CD14-positive monocyte (primary cell): ENCODE data around the gene FAM171A1. TPM values are rescaled to one million over a fixed set of nuclear protein-coding genes. Genes with fewer than 3 reads are reported as not detected.
A peak's percentile ranks its signal among the peaks of the same experiment; 100 is the strongest.

Experiments used
- DNase-seq, 3 donors: peaks; one replicate each; pipeline ENCODE4 v3.0.0-alpha.2; 2011 to 2022
- H2AFZ ChIP-seq: 2 replicates; pipeline ENCODE4 v1.6.0; 2012; ENCODE audit warnings: mild to moderate bottlenecking, low read depth, low read length, inconsistent platforms; ENCODE audit not compliant: insufficient read depth, poor library complexity, severe bottlenecking
- H3K27ac ChIP-seq, 2 donors: 1 replicate in 1 of 2; 2 replicates in 1 of 2; pipeline ENCODE4 v1.5.1; 2012 to 2013; ENCODE audit warnings: low read length in 2 of 2, control low read depth in 1 of 2, inconsistent platforms in 1 of 2, low read depth in 1 of 2, mild to moderate bottlenecking in 1 of 2
- H3K27me3 ChIP-seq, 2 donors: one replicate each; pipeline versions ENCODE4 v1.6.0 to v1.6.1; 2011 to 2013; ENCODE audit warnings: low read length in 2 of 2; ENCODE audit not compliant: control insufficient read depth in 2 of 2, insufficient read depth in 2 of 2
- H3K36me3 ChIP-seq, 2 donors: replicated peaks in 1 of 2; 1 replicate in 1 of 2; 2 replicates in 1 of 2; pipeline versions ENCODE4 v1.5.1 to v1.6.1; 2012 to 2013; ENCODE audit warnings: low read length in 2 of 2, control low read depth in 1 of 2, inconsistent platforms in 1 of 2, mild to moderate bottlenecking in 1 of 2; ENCODE audit not compliant: insufficient read depth in 2 of 2, control insufficient read depth in 1 of 2
- H3K4me1 ChIP-seq, 2 donors: 1 replicate in 1 of 2; 2 replicates in 1 of 2; pipeline versions ENCODE4 v1.5.1 to v1.6.1; 2012 to 2013; ENCODE audit warnings: low read length in 2 of 2, control low read depth in 1 of 2, inconsistent platforms in 1 of 2, mild to moderate bottlenecking in 1 of 2, moderate library complexity in 1 of 2; ENCODE audit not compliant: insufficient read depth in 2 of 2, control insufficient read depth in 1 of 2
- H3K4me2 ChIP-seq: replicated peaks from 2 replicates; pipeline ENCODE3; 2012; ENCODE audit warnings: low read length, moderate library complexity, mild to moderate bottlenecking; ENCODE audit not compliant: poor library complexity, severe bottlenecking; ENCODE audit errors: extremely low read depth
- H3K4me3 ChIP-seq, 3 experiments: fragments of 200-600 bp in 1 of 3; sonication (generic) in 1 of 3; replicated peaks in 1 of 3; 1 replicate in 2 of 3; 2 replicates in 1 of 3; pipeline ENCODE4 v1.5.1; 2011 to 2013; ENCODE audit warnings: low read length in 3 of 3, mild to moderate bottlenecking in 3 of 3, control low read depth in 2 of 3, low read depth in 2 of 3, inconsistent platforms in 1 of 3, moderate library complexity in 1 of 3
- H3K79me2 ChIP-seq: 2 replicates; pipeline ENCODE4 v1.6.0; 2012; ENCODE audit warnings: mild to moderate bottlenecking, control low read depth, inconsistent platforms, low read length, moderate library complexity; ENCODE audit not compliant: insufficient read depth
- H3K9ac ChIP-seq: 2 replicates; pipeline ENCODE4 v1.6.0; 2017; ENCODE audit warnings: low read length, mild to moderate bottlenecking; ENCODE audit not compliant: insufficient read depth, poor library complexity, severe bottlenecking
- H3K9me3 ChIP-seq, 2 donors: replicated peaks in 1 of 2; 1 replicate in 1 of 2; 2 replicates in 1 of 2; pipeline versions ENCODE4 v1.5.1 to v1.6.1; 2012 to 2013; ENCODE audit warnings: low read length in 2 of 2, control low read depth in 1 of 2; ENCODE audit not compliant: control insufficient read depth in 1 of 2, insufficient read depth in 1 of 2
- H4K20me1 ChIP-seq: 2 replicates; pipeline ENCODE4 v1.6.0; 2012; ENCODE audit warnings: mild to moderate bottlenecking, low read length, control low read depth, moderate library complexity; ENCODE audit not compliant: insufficient read depth
- H3K27ac Mint-ChIP-seq, 7 donors: one replicate each; pipeline ENCODE4 v1.8.0; 2020; ENCODE audit warnings: mild to moderate bottlenecking in 7 of 7, mixed read lengths in 7 of 7, moderate library complexity in 6 of 7, inconsistent platforms in 2 of 7
- H3K27me3 Mint-ChIP-seq, 3 donors: one replicate each; pipeline ENCODE4 v1.8.0; 2021 to 2022; ENCODE audit warnings: low read depth in 3 of 3, mild to moderate bottlenecking in 3 of 3, mixed read lengths in 3 of 3, moderate library complexity in 3 of 3, inconsistent platforms in 1 of 3
- H3K36me3 Mint-ChIP-seq, 2 donors: one replicate each; pipeline ENCODE4 v1.8.0; 2020; ENCODE audit warnings: mixed read lengths in 2 of 2, inconsistent platforms in 1 of 2, mild to moderate bottlenecking in 1 of 2
- H3K4me1 Mint-ChIP-seq: one replicate; pipeline ENCODE4 v1.8.0; 2020; ENCODE audit warnings: mild to moderate bottlenecking, mixed read lengths
- H3K4me3 Mint-ChIP-seq, 2 donors: one replicate each; pipeline ENCODE4 v1.8.0; 2020; ENCODE audit warnings: mild to moderate bottlenecking in 2 of 2, mixed read lengths in 2 of 2, moderate library complexity in 1 of 2
- H3K9me3 Mint-ChIP-seq, 7 donors: one replicate each; pipeline ENCODE4 v1.8.0; 2020 to 2022; ENCODE audit warnings: mixed read lengths in 7 of 7, mild to moderate bottlenecking in 6 of 7, moderate library complexity in 6 of 7, inconsistent platforms in 2 of 7
- CTCF ChIP-seq: fragments of 200-600 bp; IDR thresholded peaks from one replicate; pipeline ENCODE4 v1.8.0; 2022; ENCODE audit warnings: antibody characterized with exemption, mild to moderate bottlenecking
- WGBS: methylation state at CpG from one replicate; pipeline ENCODE4 v1.1.5; 2013; ENCODE audit warnings: missing lambda C conversion rate; ENCODE audit not compliant: insufficient coverage; 5-methylcytosine and 5-hydroxymethylcytosine counted together
- intact Hi-C, 2 donors: fragments of 100-400 bp; cut with micrococcal nuclease; formaldehyde crosslinking; loops; one replicate each; pipeline versions ENCODE4 v1.15.0 to v1.15.1; 2023
- polyA plus RNA-seq, 3 donors: library from polyadenylated mRNA; depleted of rRNA in 1 of 3; unstranded in 2 of 3; stranded (reverse) in 1 of 3; fragments of 300-500 nt in 2 of 3; fragments of >200 nt in 1 of 3; fragmentation: Illumina TruSeq in 2 of 3; gene quantifications; 1 replicate in 2 of 3; 2 replicates in 1 of 3; pipeline ENCODE4 v1.2.3, GENCODE V29; 2012 to 2021

FAM171A1 gene
- polyA plus RNA-seq, 3 donors = not detected

DNA sequence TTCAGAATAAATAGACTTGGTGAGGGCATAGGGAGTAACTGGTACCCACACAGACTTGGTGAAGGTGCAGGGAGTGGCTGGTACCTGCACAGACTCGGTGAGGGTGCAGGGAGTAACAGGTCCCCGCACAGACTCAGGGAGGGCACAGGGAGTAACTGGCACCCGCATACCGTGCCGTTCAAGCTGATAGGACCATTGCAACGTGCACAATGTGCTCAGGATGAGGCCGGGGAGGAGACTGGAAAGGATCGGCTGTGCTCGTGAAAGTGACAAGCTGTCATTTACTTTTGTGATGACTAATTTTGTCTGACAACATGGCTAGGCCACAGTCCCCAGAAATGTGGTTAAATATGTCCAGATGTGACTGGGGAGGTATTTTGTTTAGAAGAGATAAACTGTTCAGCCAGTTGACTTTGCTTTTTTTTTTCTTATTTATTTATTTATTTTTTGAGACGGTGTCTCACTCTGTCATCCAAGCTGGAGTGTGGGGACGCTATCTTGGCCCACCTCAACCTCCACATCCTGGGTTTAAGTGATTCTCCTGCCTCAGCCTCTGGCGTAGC, 126.4 kb downstream of the FAM171A1 start:
- no peak for TF ChIP-seq CTCF
- Histone ChIP-seq H3K27ac (no peak overlapping the region), H4K20me1 (no peaks in the 10 kb centered on the region), H3K9me3 (no peaks in the 10 kb centered on the region), H3K4me2 (no peak overlapping the region), H3K79me2 (no peaks in the 10 kb centered on the region), H3K4me3 (no peak overlapping the region), H2AFZ (no peak overlapping the region), H3K36me3 (no peaks in the 10 kb centered on the region), H3K27me3 (no peaks in the 10 kb centered on the region), H3K4me1 (no peaks in the 10 kb centered on the region), H3K9ac (no peak overlapping the region)
- H3K9me3 Mint-ChIP-seq = peaks cover 0 to 2% (median 0%) of the 10 kb centered on the region in 7 donors
- H3K4me3 Mint-ChIP-seq = no peak overlapping the region
- no peak overlapping the region for H3K27ac Mint-ChIP-seq
- peaks cover 2 to 5% (median 5%) of the 10 kb centered on the region in 3 donors for H3K27me3 Mint-ChIP-seq
- no peak for DNase-seq
- WGBS = 91% methylated on average over 9 of the region's 12 CpGs
- no peaks in the 10 kb centered on the region for H3K4me1 Mint-ChIP-seq
- intact Hi-C loops = no loop called here
- no peaks in the 10 kb centered on the region for H3K36me3 Mint-ChIP-seq

DNA sequence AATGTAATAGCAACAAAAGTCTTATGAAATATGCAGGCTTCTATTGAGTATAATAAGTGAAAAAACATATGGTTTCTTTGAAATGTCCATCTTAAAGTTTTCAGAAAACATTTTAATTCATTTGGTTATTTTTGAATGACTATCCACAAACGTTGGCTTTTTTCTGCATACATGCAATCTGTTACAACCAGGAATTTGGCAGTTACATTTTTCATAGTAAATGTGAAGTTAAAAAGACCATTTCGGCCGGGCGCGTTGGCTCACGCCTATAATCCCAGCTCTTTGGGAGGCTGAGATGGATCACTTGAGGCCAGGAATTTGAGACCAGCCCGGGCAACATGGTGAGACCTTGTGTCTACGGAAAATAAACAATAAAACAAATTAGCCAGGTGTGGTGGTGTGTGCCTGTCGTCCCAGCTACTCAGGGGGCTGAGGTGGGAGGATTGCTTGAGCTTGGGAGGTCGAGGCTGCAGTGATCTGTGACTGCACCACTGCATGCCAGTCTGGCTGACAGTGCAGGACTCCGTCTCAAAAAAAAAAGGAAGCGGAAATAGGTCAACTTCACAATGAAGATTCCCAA, 128.7 kb downstream of the FAM171A1 start:
- H3K79me2 ChIP-seq = no peaks in the 10 kb centered on the region
- no peaks in the 10 kb centered on the region for H3K4me1 ChIP-seq
- H4K20me1 ChIP-seq = no peaks in the 10 kb centered on the region
- H2AFZ ChIP-seq = no peak overlapping the region
- Mint-ChIP-seq H3K9me3 (peaks cover 0 to 2% (median 0%) of the 10 kb centered on the region in 7 donors), H3K4me3 (no peak overlapping the region), H3K27ac (peak overlapping the region in 1 of 7 donors; percentile 28), H3K4me1 (no peaks in the 10 kb centered on the region), H3K27me3 (peaks cover 0 to 3% (median 2%) of the 10 kb centered on the region in 3 donors), H3K36me3 (no peaks in the 10 kb centered on the region)
- H3K27me3 ChIP-seq = no peaks in the 10 kb centered on the region
- H3K4me3 ChIP-seq = no peak overlapping the region
- 95% methylated on average over 7 of the region's 12 CpGs for WGBS
- TF ChIP-seq CTCF = no peak
- DNase-seq = no peak
- H3K27ac ChIP-seq = no peak overlapping the region
- H3K36me3 ChIP-seq = no peaks in the 10 kb centered on the region
- H3K9ac ChIP-seq = no peak overlapping the region
- no peaks in the 10 kb centered on the region for H3K9me3 ChIP-seq
- intact Hi-C loops = no loop called here
- H3K4me2 ChIP-seq = no peak overlapping the region
